ENCODE results near the gene GRIN2A.
A peak's percentile ranks its signal among the peaks of the same experiment; 100 is the strongest.

GRIN2A gene

DNA sequence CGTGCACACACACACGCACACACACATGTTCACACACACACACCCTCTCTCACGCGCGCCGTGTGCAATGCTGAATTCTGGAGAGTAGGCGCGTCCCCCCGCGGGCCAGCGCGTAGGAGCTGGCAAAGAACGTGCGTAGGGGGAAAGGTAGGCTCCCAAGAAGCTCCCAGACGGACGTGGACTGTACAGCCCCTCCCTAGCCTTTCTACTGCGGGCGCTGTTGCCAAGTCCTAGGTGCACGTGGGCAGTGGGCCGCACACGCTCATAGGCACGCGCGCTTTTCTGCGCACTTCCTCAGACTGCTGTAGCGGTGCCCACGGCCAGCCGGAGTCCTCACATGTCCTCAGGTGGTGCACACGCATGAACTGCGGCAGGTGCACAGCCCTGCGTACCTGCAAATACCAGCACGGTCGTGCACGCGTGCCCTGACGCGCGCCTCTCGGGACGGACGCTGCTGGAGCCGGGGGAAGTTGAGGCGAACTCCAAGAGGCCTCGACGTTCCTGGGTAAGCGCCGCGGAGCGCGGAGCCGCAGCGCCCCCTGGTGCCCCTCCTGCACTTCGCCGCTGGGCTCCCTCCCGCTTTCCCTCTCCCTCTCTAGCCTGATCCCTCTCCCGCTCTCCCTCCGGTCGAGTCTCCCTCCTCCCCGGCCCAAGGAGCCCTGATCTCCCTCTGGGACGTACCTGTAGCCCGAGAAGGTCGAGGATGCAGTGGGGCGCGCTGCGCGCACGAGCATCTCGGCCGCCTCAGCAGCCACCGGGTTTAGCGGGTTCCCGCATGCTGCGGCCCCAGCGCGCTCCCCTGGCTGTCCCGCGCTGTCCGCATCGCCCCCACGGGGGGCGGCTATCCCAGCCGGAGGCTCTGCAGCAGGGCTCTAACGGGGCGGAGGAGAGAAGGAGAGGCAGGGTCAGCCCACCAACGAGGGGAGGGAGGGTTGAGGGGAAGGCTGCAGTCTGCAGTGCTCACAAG, 749 bp downstream of the GRIN2A start:
- DNase-seq (ENCODE audit: low read depth) = peak; percentile 32

DNA sequence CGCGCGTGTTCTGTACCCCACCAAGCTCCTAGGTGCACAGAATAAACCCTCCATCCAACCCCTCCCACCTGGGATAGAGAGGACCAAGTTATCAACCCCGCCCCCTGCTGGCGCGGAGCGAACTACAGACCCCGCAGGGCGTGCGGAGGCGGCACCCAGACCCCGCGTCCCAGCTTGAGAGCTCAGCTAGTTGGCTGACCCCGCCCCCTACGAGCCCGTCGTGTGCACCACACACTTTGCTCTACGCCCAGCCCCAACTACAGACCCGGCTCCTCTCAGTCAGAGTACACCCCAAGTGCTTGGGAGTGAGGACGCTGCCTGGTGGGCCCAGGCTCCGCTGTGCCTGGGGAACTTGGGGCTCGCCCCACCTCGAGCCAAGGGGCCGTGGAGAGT, 1.5 kb downstream of the GRIN2A start:
- DNase-seq (ENCODE audit: low read depth) = no peak

DNA sequence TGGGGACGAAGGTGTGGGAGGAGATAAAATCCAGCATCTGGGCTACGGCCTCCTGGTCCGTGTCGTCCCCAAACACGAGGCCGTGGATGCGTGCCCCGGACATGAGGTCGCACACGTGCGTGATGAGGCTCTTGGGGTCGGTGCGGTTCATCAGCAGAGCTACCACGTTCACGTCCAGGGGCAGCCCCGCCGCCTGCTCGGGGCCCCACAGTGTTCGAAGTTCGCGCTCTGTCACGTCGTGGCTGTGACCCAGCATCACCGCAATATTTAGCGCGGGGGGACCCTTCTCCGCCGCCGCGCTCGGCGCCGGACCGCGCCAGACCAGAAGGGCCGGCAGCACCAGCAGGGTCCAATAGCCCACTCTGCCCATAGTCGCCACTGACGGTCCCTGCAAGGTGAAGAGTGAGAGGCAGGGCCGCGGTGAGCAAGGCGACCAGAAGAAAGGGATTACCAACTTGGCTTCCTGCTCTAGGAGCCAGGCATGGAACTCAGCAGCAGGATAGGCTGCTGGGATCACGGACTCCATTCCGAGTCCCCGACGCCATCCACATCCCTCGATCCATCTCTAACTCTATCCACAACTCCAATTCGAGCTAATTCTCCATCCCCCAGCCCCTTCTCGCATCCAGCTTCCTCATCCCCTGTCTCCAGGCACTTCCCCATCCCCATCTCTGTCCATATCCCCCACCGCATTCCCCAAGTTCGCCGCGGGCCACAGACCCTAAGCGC, 2.0 kb downstream of the GRIN2A start:
- no peak for DNase-seq (ENCODE audit: low read depth)

DNA sequence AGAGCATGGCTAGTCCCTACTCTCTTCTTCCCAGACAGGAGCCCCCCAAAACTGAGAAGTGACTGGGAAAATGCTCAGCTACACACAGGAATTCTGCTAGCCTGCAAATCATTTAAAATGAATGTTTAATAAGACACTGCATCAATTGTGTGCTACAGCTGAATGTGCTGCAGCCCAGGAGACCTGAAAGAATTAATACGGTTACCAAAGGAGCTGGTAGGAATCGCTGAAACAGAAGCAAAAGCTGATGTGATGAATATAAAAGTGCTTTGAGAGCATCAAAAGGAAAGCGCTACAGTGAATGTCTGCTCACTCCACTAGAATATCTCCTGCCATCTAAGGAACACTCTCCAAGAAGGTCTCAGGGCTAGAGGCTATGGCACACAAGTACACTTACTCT, 3.7 kb downstream of the GRIN2A start:
- no peak for DNase-seq (ENCODE audit: low read depth)

DNA sequence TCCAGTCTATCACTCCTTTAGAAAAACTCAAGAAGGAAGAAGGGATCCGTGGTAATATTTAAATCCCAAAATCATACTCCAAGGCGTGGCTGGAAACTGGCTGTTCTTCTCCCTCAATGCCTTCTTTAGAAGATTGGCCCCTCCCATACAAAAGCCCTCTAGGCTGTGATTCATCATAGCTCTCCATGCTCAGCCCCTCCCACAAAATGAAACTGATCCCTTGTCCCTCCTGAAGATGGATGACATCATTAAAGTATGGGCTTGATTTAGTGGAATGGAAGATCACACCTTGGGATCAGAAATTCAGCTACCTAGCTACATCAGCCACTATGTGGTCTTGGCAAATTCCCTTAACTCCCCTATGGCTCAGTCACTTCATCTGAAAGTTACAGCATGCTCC, 4.1 kb downstream of the GRIN2A start:
- no peak for DNase-seq (ENCODE audit: low read depth)

DNA sequence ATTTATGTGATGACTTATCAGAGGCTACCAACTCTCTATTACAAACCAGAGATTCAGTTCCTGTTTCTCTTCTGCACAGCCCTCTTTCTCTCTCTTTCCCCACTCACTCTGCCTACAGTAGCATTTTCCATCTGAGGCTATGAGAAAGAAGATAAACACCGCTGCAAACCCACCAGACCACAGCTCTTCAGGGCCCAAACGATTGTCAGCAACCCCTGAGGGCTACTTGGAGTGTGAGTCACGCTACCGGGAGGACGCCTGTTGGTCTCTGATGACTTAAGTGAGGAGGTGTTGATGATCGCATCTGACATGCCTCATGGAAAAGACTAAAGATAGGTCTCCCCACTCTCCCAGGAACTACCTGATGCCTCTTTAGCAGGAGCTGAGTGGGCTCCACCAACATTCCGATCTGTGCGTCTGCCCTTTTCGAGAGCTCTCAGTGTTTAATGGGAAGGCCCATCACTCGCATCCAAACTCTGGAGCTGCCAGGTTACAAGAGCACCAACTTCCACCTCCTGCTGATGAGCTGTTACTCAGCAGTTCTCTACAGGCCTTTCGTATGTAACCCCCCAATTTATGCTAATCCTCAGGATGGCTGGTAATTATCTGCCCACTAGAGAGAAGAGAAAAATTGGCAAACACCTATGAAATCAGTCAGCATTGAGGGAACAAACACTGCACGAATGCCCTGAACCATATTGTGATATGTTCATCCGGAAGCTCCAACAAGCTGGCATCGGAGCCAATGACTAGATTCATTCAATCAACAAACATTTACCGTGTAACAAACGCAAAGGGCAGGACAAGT, 9.2 kb downstream of the GRIN2A start:
- DNase-seq (ENCODE audit: low read depth) = peak; percentile 40

DNA sequence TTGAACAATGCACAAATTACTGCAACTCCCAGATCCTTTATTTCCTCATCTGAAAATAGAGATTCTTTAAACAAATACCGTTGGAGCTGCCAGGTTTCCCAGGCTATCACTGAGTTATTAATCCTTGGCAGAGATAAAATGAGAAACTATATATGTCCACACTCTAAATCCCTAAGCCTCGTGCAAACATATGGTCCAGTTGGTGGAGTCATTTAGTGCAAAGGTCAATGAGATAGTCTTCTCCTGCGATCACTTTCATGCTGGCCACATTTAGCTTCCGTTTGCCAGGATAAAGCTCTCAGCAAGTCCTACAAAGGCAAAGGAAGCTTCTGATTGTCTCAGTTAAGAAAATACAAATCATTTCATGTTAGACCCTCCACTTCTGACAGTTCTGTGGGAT, 11.0 kb downstream of the GRIN2A start:
- no peak for DNase-seq (ENCODE audit: low read depth)

DNA sequence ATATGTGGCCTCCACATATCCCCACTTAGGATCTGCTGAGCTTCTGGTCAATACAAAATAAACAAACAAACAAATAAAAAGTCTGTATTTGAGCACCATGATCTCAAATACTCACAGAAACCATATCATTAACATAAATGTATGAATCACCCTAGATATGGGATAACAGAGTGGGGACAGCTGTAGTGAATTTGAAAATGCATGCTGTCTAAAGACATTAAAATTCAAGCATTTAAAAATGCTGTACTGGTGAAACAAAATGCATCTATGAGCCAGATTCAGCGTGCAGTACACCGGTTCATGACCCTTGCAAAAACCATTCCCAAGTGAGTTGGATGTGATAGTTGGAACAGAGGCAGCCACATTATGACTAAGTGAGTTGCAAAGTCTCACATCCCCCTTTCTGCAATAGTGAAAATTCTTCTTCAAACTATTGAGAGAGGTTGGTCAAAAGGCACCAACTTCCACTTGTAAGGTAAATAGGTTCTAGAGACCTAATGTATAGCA, 12.3 kb downstream of the GRIN2A start:
- no peak for DNase-seq (ENCODE audit: low read depth)

DNA sequence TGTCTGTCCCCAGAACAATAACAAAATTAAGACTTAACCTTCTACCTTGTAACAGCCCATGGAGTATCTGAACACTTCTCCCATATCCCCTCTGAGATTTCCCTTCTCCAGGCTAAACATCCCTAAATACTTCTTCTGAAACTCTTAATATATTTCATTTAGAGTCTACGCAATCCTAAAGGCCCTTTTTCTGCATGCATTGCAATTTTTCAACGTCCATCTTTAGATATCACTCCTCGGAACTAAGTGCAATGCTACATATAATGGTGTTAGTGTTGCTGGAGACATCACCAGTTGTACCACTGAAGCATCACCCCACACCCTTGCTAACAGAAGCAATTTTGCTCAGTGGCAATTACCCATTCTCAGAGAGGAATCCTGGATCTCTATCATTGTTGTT, 13.2 kb downstream of the GRIN2A start:
- DNase-seq (ENCODE audit: low read depth) = no peak

DNA sequence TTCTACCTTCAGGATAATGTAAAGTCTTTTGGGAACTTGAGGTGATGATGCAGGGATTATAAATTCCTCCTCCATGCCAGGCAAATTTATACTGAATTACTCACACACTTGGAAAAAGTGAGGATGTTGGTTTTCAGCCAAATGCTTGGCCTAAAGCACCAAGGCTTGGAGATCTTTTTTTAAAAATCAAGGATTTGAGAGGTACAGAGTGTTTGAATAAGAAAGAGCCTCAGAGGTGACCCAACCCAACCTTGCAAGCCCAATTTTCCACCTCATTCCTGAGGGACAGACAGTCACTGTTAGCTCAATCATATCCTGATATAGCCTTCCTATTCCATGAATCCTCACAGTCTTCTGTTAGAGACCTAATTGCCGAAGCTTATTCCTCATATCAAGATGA, 14.0 kb downstream of the GRIN2A start:
- peak; percentile 73 for DNase-seq (ENCODE audit: low read depth)

DNA sequence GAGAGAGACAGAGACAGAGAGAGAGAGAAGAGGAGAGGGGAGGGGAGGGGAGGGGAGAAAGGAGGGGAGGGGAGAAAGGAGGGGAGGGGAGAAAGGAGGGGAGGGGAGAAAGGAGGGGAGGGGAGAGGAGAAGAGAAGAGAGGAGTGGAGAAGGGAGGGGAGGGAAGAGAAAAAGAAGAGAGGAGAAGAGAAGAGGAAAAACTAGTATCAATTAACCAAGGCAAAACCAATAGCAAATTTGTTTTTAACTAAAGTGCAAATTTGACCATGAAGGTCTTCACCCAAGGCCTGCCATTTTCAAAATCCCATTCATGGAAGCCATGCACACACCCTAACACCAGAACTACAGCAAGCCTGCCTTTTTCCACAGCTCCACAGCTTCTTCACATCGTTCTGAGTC, 16.6 kb downstream of the GRIN2A start:
- DNase-seq (ENCODE audit: low read depth) = no peak

DNA sequence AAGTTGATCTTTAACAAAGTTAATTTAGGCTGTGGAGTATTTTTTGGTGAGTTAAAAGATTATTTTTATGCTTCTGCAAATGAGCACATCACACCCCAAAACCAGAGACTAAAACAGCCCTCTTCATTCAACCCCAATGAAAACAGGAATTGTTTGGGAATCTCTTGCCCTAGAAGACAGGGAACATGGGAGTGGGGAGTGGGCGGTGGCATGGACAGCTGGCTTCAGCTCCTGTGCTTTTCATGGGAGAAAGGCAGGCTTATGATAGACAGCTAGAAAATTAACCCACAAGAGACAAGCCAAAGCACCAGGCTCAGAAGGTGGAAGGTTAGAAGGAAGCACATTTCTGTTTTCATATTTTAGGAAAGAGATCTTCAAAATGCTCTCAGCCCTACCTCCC, 19.2 kb downstream of the GRIN2A start:
- no peak for DNase-seq (ENCODE audit: low read depth)

DNA sequence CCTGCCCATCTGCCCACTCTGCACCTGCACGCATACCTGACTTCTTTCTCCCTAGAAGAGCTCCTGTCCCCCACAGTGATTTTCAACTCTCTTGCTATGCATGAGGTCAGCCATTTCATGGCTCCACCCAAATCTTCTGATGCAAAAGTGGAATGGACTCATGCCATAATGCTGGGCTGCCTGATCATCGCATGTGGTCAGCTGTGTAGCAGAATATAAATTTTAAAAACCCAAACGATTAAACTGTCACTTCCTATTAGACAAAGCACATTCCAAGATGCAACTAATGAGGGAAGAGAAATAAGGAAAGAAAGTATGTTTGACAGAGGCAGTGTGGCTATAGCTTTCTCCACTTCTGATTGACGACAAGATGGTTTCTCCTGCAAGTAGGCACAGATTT, 26.1 kb downstream of the GRIN2A start:
- no peak for DNase-seq (ENCODE audit: low read depth)

DNA sequence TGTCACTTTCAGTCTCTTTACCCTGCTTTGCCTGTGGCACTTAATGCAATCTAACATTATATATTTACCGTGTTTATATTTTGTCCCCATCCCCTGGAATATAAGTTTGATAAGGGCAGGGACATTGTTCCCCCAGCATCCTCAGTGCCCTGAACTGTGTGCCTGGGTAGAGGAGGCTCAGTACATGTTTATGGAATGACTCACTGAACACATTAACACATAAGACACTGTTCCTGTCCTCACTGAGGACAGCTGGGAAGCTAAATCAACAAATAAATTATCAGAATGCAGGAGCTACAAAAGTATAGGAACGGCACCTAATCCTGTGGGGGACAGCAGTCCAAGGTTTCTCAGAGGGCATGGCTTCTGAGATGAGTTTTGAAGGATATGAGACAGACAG, 27.8 kb downstream of the GRIN2A start:
- DNase-seq (ENCODE audit: low read depth) = no peak

DNA sequence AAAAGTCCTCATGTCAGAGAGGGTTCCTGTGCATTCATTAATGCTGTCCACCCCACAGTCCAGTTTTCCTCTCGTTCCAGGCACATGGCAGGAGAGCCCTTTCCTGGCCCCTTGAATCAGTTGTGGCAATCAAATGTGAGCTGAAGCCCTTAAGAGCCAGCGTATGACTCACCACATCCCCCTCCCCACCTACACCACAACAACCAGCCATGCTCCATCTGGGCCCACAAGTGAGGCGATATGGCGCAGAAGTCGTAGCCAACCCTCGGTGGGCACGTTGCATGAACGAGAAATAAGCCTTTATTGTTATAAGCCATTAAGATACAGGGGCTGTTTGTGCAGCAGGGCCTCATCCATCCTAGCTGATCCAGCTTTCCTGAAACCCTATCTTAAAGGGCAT, 28.2 kb downstream of the GRIN2A start:
- no peak for DNase-seq (ENCODE audit: low read depth)

DNA sequence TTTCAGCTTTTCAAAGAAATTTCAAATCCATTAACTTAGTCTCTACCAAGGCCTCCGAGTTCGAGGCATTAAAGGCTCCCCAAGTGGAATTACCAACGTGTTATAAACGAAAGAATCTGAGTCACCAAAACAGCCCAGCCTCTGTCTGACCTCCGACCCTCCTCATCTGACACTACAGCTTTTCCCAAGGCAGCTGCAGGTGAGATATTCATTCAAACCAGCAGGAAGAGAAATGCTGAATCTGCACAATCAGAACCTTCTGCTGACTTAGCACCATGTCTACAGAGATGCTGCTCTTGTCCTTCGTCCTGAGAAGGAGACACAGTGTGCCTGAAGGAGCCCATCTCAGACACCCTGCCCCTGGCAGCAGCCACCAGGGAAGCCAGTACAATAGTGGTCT, 30.5 kb downstream of the GRIN2A start:
- DNase-seq (ENCODE audit: low read depth) = no peak

DNA sequence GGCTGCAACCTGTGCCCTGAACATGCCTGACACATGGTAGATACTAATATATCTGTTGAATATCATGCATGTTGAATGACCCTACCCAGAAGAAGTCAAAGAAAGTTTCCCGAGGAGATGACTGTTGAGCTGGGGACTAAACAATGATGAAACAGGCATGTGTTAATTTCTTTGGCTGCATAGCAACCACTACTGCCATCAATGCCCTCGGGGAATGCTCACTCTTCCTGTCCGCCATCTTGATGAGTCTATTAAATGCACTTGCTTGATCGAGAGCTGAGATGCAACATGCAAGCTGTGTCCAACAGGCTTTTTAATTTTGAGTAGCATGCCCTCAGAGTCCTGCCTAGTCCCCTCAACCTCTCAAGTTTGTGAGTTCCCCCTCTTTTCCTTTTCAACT, 31.3 kb downstream of the GRIN2A start:
- no peak for DNase-seq (ENCODE audit: low read depth)

DNA sequence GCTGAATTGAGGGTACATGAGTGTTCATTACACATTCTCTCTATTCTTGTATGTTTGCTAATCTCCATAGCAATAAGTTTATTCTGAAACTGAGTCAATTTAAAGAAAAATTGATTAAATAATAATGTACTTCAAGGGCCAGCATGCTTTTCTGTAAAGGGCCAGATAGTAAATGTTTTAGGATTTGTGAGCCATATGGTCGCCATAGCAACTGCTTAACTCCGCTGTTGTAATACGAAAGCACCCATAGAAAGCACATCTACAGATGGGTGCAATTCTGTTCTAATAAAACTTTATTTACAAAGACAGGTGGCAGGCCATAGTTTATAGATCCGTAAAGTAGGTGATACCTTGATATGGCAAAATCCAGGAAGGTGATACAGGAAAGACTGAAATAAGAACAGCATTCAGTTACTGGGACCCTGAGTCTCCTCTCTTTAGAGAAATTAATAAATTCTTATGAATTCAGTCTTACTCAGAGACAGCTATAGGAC, 36.6 kb downstream of the GRIN2A start:
- DNase-seq (ENCODE audit: low read depth) = no peak

DNA sequence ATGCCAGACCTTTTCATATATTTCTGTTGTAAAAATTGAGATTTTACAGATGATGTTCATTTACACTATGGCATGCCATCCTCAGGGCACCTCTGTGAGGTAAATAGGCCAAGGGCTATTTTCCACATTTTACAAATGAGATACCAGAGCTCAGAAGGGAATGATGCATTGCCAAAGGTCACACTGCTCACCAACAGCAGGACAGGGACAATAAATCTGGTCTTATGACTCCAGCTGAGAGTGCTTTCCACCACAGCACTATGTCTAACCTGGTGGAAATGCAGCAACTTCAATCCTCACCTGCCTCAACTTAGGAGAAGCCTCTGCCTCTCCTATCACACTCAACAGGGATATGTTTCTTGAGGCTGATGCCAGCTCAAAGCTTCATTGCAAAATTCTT, 40.6 kb downstream of the GRIN2A start:
- DNase-seq (ENCODE audit: low read depth) = no peak

DNA sequence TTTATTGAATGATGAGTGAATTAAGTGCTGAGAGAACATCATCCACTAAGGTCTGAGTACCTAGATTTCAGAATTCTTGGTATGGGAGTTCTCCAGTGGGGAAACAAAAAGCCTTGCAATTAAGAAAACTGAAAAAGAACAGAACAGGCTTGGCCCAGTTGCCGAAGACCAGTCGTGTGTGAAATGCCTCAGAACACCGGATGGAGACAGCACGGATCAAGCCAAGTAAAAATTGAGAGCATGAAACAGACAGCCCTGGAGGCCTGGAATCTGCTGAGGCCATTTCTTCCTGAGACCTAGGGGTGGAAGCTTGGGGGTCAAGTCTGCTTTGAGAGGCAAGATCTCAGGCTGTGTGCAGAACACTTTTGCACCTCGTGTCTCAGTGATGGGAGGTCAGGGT, 43.3 kb downstream of the GRIN2A start:
- no peak for DNase-seq (ENCODE audit: low read depth)

DNA sequence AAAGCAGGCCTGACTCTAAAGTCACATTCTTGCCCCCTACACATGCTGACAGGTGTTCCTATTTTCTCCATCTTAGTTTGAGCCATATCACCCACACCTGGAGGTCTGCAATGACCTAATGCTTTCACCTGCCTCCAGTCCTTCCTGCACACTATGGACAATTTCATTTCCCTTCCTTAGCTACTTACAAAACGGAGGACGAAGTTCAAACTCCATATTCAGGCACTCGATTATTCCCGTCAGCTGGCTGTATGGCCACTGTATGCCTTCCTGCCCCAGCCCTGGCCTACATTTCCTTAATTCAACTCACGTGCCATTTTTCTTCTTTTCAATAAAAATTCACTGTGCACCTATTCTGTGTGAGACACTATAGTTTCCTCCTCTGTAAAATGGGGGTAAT, 44.9 kb downstream of the GRIN2A start:
- DNase-seq (ENCODE audit: low read depth) = no peak

DNA sequence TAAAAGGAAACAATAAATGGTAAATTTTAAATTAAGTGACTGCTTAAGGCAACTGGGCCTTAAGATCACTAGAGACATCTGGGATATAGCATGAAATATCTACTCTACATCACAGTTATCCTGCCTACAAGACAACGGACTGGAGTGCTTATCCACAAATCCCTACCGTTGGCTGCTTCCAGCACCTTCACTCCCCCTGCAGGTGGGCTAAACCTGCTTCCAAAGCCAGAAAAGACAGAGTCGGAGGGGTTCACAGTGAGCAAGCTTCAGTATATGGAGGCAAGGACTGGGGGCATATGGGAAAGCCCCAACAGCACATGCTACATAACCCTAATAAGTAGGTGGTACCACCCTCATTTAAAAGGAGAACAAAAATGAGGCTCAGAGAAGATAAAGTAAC, 45.3 kb downstream of the GRIN2A start:
- DNase-seq (ENCODE audit: low read depth) = no peak

Measured in stromal cell of bone marrow (primary cell).